Measurements from ENCODE around the gene TXNL4A.
A peak's percentile ranks its signal among the peaks of the same experiment; 100 is the strongest.
"Not testable (repeated sequence)": the region's sequence is repeated elsewhere in the genome, so short reads cannot be mapped to it uniquely, and the experiment has no call there.

TXNL4A gene

DNA sequence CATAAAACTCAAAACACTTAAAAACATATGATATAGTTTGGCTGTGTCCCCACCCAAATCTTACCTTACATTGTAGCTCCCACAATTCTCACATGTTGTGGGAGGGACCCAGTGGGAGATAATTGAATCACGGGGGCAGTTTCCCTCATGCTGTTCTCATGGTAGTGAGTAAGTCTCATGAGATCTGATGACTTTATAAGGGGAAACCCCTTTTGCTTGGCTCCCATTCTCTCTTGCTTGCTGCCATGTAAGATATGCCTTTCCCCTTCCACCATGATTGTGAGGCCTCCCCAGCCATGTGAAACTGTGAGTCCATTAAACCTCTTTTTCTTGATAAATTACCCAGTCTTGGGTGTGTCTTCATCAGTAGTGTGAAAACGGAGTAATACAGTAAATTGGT is 11.3 kb upstream of the TXNL4A start:
- not testable (repeated sequence) for DNase-seq (ENCODE audit: low spot score)

DNA sequence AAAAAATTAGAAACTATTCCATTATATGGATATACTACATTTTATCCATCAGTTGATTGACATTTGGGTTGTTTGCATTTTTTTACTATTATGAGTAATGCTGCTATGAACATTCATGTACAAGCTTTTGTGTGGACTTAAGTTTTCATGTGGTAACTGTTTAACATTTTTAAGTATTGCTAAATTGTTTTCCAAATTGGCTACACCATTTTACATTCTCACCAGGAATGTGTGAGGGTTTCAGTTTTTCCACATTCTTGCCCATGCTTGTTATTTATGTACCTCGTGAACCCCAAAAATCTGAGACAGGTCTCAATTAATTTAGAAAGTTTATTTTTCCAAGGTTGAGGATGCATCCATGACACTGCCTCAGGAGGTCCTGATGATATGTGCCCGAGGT is 3.1 kb upstream of the TXNL4A start:
- no peak for DNase-seq (ENCODE audit: low spot score)

GRCh38 chr18:79989195-79989497 is 783 bp upstream of the TXNL4A start:
- no peak for DNase-seq (ENCODE audit: low spot score)

GRCh38 chr18:79988071-79988450 is 302 bp downstream of the TXNL4A start:
- DNase-seq (ENCODE audit: low spot score) = peak; percentile 44

DNA sequence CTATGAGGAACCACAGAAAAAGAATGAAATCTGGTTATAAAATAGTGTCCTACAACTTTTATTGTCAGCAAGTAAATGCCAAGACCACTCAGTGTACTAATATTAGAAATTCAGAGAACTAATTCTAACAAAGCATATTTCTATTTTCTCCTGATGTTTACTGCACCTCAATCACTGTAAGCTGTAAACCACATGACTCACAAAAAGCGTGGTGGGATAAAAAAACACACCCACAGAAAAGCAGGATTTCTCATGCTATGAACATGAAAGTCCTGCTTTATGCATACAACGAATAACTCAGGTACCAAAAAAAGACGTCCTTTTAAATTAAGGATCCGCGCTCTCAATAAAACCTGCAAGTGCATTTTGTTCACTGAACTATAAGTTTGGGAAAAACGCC is 797 bp downstream of the TXNL4A start:
- DNase-seq (ENCODE audit: low spot score) = peak; percentile 16

DNA sequence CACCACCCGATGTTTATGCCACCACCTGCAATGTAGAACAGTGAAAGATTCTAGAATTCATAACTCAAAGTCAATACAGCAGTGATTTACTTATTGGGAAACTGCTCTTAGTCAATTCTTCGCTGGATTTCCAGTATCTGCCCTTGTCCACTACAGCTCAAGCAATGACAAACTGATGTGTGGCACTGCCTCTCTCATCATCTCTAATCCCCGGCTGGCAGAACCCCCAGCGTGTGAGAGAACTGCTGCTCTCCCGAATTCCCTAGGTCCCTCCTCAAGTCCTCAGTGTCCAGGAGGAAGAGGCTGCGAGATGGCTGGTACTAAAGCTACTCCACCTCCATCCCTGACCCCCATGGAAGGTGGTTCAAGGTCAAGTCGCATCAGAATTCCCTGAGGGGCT is 1.6 kb downstream of the TXNL4A start:
- DNase-seq (ENCODE audit: low spot score) = no peak

DNA sequence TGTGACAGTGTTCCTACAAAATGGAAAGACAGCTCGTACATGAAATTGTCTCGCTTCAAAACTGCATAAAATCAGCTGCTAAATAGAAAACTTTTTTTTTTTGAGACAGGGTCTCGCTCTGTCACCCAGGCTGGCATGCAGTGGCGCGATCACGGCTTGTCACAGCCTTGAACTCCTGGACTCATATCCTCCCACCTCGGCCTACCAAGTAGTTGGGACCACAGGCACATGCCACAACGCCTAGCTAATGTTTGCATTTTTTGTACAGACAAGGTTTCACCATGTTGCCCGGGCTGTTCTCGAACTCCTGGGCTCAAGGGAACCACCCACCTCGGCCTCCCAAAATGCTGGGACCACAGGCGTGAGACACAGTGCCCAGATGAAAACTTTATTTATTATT is 3.2 kb downstream of the TXNL4A start:
- no peak for DNase-seq (ENCODE audit: low spot score)

- no peak for DNase-seq (ENCODE audit: low spot score)
These were observed 4.6 kb downstream of the TXNL4A start for GRCh38 chr18:79983793-79984192.

DNA sequence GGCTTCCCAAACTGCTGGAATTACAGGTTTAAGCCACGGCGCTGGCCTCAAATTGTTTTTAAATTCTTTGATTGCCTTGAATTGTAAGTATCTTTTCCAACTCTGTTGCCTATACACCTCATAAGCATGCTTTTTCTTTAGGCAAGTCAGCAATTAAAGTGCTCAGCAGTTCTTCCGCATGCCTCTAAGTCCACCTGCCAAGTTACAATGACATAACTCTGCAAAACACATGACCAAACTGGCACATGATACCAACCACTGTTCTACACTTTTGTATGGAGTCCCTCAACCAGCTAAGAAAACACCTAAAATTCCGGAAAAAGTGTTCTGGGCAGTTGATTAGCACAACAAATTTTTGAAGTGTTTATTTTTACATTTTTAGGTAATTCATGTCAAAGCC is 5.1 kb downstream of the TXNL4A start:
- DNase-seq (ENCODE audit: low spot score) = no peak

DNA sequence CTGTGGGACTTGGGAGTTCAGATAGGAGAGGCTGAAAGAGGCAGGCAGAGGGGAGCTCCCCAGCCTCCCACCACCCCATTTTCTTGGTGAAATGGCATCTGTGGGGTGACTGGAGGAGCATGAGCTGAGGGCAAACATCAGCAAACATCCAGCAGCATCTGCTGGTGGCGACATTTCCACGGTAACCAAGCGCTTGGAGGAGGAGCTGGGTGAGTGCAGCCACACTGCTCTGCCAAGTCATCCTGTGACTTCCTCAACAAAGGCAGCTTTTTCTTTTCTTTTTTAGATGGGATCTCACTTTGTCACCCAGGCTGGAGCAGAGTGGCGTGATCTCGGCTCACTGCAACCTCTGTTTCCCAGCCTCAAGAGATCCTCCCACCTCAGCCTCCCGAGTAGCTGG is 5.6 kb downstream of the TXNL4A start:
- DNase-seq (ENCODE audit: low spot score) = no peak

- no peak for DNase-seq (ENCODE audit: low spot score)
These were observed 7.8 kb downstream of the TXNL4A start for GRCh38 chr18:79980585-79980984.

DNA sequence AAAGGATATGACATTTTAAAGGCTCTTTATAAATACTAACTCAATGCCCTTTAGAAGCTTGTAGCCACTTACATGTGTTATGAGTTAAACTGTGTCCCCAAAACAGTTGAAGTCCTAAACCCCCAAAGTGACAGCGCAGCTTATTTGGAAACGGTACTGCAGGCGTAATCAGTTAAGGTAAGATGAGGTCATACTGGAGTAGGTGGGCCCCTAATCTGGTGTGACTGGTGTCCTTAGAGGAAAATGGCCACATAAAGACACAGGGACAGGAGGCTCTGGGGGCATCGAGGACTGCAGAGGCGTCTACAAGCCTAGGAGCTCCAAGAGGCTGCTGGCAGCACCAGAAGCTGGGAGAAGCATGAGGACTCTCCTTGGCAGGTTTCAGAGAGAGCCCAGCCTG is 8.5 kb downstream of the TXNL4A start:
- no peak for DNase-seq (ENCODE audit: low spot score)

DNA sequence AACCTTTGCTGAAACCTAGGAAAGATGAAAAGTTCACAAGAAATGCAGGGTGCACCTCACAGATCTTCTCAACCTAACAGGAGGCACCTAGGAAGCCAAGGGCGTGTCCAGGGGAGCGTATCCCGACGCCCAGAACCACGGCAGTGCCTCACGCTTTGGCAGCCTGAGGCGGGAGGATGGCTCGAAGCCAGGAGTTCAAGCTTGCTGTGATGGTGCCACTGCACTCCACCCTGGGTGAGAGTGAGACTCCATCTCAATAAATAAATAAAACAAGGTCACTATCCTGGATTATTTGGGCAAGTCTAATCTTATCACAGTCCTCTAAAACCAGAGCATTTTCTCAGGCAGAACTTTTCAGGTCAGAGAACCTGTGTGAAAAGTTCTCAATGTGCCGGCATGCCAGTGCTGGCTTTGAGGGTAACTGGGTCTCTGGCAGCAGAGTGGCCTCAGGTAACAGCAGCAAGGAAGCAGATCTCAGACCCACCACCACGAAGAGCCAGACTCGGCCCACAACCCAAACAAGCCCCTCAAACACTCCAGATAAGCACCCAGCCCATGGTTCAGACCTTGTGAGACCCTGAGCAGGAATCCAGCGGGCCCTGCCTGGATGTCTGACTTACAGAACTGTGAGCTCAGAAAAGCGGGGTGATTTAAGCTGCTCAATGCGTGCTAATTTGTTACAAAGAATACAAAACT is 12.2 kb downstream of the TXNL4A start:
- peak; percentile 72 for DNase-seq (ENCODE audit: low spot score)

DNA sequence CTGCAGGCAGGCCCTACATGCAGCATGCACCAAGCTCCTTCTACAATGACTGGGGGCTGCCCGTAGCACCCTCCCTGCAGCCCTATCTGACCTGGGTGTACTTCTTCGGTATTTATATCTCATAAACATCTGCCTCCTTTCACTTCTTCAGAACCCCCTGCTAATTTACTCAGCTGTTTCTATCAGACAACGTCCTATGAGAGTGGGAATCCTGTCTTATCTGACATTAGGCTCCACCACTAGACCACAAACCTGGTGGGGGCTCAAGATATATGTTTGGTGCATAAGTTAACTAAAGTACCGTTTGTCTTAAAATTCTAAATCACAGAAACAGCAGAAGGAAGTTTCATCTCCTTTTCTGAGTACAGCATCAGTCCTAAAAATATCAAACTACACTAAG is 13.3 kb downstream of the TXNL4A start:
- DNase-seq (ENCODE audit: low spot score) = no peak

GRCh38 chr18:79974025-79974654 is 14.2 kb downstream of the TXNL4A start:
- DNase-seq (ENCODE audit: low spot score) = no peak

- no peak for DNase-seq (ENCODE audit: low spot score)
These were observed 14.8 kb downstream of the TXNL4A start for GRCh38 chr18:79973517-79973916.

DNA sequence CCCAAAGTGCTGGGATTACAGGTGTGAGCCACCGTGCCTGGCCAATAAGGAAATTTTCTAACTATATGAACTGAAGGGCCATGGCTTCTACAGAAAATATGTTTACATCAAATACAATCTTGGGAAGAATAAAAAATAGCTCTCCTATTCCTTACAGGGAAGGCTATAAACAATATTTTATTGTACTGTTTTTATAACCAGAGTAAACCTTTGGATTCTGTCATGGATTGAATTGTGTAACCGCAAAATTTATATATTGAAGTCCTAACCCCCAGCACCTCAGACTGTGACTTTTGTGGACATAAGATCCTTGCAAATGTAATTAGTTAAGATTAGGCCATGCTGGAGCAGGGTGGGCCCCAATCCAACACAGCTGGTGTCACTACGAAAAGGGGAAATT is 15.6 kb downstream of the TXNL4A start:
- DNase-seq (ENCODE audit: low spot score) = no peak

- DNase-seq (ENCODE audit: low spot score) = no peak
These were observed 16.4 kb downstream of the TXNL4A start for GRCh38 chr18:79971986-79972385.

DNA sequence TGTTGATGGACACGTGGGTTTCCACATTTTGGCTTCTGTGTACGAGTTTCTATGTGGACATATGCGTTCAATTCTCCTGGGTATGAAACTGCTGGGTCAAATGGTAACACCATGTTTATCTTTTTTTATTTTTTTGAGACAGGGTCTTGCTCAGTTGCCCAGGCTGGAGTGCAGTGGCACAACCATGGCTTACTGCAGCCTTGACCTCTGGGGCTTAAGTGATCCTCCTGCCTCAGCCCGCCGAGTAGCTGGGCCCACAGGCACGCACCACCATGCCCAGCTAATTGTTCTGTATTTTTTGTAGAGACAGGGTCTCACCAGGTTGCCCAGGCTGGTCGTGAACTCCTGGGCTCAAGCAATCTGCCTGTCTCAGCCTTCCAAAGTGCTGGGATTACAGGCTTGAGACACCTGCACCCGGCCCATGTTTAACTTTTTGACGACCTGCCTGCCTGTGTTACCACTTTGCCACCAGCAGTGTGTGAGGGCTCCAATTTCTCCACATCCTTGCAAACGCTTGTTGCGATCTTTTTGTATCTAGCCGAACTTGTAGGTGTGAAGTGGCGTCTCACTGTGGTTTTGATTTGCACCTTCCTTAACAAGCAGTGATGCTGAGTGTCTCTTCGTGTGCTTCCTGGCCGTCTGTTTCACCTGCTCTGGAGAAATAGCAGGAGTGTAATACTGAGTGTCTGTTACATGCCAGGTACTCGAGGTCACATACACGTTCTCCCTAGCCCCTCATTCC is 17.0 kb downstream of the TXNL4A start:
- no peak for DNase-seq (ENCODE audit: low spot score)

DNA sequence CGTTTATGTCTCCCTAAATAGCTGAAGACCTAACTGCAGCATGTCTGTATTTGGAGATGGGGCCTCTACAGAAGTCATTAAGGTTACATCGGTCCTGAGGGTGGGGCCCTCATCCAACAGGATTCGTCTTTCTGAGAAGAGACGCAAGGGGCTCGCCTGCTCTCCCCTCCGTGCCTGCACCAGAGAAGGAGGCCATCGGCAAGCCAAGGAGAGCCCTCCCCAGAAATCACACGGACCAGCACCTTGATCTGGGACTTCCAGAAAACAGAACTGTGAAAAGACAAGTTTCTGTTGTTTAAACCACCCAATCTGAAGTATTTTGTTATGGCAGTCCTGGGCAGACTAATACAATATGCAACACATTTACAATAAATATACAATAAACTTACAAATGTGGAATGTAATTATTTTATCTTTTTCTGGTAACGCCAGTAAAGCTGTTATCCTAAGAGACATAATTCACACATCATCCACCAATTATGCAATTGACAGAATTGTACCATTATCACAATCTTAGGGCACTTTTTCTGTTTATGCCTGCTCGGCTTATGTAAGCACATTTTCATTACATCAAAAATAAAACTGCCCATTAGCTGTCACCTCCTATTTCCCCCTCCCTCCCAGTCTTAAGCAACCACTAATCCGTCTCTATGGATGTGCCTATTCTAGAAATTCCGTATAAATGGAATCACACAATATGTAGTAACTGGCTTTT is 17.8 kb downstream of the TXNL4A start:
- no peak for DNase-seq (ENCODE audit: low spot score)

DNA sequence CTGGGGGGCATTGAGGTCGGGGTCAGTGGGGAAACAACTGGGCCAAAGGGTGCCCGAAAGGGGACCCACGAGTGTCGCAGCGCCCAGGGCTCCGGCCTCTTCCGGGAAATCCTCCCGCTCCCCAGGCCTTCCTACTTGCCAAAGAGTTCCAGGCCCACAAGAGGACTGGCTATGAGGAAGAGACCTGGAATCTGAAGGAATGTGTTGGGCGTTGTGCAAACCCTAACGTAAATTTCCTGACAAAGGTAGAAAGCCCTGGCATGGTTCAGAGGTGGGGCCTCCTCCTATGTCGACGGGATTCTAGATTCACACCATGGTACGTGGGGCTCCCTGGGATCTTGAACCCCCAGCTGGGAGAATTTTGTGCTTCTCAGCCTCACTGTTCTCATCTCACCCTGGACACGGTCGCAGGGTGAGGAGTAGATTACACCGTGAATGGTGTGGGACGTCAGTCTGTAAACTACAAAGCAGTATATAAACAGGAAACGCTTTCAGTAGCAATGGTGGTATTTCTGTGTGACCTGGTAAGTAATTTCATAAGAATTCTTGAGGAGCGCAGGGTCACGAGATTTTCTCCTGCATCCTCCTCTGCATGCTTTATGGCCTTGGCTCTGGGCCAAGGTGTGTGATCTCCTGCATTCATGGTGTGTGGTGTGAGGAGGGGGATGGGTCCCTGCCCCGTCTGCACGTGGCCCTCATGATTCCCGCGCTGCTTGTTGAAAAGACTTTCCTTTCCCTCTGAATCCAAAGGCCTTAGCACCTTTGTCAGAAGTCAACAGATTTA is 23.1 kb downstream of the TXNL4A start:
- peak; percentile 36 for DNase-seq (ENCODE audit: low spot score)
